NCI-H524 treated with DMSO at 0.1 percent for 48 hours (cell line): ENCODE measurements around the gene EMB.
"Not testable (repeated sequence)": the region's sequence is repeated elsewhere in the genome, so short reads cannot be mapped to it uniquely, and the experiment has no call there.

Experiments
- DNase-seq: peaks from one replicate; lab custom pipeline; 2025; lab: John Stamatoyannopoulos, UW

The EMB gene

DNA sequence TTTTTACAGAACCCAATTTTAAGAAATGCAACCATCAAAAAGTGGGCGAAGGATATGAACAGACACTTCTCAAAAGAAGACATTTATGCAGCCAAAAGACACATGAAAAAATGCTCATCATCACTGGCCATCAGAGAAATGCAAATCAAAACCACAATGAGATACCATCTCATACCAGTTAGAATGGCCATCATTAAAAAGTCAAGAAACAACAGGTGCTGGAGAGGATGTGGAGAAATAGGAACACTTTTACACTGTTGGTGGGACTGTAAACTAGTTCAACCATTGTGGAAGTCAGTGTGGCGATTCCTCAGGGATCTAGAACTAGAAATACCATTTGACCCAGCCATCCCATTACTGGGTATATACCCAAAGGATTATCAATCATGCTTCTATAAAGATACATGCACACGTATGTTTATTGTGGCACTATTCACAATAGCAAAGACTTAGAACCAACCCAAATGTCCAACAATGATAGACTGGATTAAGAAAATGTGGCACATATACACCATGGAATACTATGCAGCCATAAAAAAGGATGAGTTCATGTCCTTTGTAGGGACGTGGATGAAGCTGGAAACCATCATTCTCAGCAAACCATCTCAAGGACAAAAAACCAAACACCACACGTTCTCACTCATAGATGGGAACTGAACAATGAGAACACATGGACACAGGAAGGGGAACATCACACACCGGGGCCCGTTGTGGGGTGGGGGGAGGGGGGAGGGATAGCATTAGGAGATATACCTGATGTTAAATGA, 19.7 kb downstream of the EMB start:
- DNase-seq: not testable (repeated sequence)

DNA sequence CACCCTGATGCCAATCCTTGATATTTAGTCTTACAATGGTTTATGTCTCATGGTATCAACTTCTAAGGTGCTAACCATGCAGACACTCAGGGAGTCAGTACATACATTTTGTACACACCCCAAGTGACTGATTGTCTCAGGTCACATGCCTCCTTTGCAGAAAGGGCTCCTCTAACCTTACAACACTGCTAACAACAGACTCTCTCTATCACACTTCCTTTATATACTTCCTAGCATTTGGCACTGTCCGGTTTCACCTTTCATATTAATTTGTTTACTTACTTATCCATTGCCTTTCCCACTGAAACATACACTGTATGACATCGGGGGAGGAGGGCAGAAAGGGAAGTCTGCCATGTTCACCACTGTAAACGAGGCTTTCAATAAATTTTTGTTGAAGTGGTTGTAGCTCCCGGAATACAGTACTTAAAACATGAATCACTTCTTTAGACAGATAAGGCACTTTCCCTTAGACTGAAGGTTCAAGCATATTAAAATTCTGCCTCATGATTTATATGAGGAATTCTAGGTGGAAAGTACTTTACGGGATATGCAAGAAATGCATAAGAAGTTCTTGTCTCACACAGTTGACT, 20.6 kb downstream of the EMB start:
- no peak for DNase-seq

DNA sequence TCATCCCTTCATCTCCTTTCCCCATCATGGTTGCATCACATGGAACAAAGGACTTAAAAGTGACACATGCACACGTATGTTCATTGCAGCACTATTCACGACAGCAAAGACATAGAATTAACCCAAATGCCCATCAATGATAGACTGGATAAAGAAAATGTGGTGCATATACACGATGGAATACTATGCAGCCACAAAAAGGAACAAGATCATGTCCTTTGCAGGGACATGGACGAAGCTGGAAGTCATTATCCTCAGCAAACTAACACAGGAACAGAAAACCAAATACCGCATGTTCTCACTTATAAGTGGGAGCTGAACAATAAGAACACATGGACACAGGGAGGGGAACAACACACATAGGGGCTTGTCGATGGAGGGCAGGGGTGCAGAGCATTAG, 21.4 kb downstream of the EMB start:
- DNase-seq: not testable (repeated sequence)

DNA sequence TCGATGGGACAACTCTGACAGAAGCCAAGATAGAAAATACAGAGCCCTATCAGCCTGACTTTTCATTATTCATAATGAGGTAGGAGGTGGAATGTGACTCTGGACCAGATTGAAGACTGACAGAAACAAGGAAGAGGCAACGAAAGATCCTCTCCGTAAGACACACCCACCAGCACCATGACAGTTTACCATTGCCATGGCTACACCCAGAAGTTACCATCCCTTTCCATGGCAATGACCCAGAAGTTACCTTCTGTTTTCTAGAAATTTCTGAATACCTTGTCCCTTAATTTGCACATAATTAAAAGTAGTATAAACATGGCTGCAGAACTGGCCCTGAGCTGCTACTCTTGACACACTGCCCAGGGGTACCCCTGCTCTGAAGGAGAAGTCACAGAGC, 24.5 kb downstream of the EMB start:
- DNase-seq: not testable (repeated sequence)

DNA sequence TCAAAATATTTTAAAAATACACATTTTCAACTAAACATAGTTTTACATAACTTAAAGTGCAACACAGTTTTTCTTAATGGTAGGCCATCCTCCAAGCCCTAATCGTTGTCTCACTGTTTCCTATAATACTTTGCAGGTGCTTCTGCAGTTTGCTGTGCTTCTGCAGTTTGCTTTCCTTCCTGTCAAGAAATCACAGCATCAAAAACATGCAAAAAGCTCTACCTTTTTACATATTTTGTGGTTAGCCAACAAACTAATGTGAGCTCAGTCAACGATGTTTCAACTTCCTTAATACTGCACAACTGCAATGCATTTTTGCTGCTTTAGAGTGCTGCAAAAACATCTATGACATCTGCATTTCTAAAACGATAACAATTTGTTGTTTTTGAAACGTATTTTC, 25.2 kb downstream of the EMB start:
- DNase-seq: no peak

DNA sequence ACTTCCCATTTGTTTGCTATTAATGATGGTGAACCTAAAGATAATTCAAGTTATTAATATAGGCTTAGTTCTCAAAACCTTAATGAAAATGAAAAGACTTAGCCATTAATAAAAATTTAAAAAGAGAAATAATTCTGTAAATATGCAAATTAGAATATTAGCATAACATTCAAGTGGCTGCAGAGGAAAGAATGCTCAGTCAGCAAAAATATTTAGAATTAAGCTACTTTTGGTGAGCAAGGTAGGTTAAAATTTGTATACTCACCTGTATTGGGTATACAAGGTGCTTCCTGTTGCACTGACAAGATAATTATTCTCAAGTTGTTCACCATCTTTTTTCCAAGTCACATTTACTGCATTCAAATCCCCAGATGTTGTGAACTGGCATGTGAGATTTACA, 30.2 kb downstream of the EMB start:
- DNase-seq: not testable (repeated sequence)

DNA sequence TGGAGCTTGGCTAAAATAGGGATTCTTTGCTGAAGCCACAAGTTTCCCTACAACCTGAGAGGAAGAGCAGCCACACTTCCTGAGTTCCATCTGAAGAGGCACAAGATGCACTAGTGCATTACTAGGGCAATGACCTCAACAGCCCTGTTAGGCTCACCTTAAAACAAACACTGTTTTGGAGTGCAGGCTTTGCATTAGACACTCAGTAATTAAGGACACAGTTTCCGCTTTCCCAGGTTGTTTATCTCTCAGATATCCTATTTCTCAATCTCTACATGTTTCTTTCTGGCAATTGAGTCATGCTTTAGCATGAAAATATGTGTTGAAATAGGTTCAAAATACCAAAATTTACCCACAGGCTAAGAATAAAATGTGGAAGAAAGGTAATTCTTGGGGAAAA, 34.2 kb downstream of the EMB start:
- no peak for DNase-seq

DNA sequence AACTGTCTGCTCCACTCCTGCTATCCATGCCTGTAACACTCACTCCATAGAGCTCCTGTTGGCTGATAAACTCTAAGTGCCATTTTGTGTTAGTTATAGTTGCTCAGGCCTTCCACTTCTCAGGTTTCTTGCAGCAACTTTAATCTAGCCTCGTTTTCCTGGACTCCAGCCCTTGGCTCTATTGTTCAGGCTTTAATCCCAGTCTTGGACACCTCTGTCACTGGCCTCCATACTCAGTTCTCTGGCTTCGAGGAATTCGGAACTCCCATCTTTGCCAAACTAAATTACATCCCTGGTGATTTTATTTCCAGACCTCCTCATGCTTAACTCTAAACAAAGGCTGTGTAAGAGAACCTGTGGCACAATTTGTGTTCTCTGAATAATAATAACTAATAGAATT, 39.8 kb downstream of the EMB start:
- DNase-seq: no peak

DNA sequence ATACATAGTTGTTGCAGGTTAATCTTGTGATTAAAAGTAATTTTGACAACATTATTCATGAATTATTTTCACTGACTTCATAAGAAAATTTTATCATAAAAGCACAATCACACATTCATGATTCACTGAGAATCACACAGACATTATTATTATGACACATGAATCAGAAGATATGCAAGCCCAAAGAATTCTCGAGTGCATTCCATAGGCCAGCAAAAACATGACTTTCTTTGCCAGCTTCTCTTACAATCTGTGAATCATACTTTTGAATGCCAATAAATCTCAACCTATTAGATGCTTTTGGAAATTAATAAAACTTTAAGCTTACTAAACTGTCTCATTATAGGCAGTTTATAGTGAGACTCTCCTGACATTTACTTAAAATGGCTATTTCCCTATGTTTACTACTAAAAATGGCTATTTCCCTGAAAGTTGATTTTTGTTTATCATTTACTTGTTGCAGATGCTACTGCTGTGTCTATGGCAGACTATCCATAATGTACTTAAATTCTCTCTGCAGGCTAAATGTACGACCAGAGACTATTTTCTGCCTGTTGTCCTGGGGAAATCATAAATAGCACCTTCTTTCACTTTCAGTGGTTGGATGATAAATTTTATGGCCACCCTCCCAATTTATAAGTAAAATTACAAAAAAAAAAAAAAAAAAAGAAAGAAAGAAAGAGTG, 47.0 kb downstream of the EMB start:
- DNase-seq: not testable (repeated sequence)

DNA sequence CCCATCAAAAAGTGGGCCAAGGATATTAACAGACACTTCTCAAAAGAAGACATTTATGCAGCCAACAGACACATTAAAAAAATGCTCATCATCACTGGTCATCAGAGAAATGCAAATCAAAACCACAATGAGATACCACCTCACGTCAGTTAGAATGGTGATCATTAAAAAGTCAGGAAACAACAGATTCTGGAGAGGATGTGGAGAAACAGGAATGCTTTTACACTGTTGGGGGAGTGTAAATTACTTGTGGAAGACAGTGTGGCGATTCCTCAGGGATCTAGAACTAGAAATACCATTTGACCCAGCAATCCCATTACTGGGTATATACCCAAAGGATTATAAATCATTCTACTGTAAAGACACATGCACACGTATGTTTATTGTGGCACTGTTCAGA, 48.8 kb downstream of the EMB start:
- not testable (repeated sequence) for DNase-seq

DNA sequence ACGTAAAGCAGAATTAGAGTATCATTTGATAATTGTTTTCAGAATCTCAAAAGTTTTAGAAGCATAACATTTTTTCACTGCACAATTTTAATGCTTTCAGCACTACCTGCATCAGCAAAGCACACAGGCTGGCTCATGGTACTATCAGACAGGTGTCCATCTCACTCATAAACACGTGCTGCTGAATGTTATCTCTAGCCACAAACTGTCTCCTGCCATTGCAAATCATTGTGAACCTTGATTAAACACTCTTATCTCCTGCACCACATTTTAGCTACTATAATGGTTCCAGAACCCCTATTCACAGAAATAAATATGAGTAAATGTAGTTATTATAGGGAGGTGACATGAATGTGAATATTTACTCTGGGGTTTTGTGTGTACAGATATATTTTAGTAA, 56.7 kb downstream of the EMB start:
- not testable (repeated sequence) for DNase-seq

DNA sequence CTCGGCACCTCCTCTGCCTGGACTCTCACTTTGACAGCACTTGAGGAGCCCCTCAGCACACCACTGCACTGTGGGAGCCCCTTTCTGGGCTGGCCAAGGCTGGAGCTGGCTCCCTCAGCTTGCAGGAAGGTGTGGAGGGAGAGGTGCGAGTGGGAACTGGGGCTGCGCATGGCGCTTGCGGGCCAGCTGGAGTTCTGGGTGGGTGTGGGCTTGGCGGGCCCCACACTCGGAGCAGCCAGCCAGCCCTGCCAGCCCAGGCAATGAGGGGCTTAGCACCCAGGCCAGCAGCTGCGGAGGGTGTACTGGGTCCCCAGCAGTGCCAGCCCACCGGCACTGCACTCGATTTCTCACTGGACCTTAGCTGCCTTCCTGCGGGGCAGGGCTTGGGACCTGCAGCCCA, 64.4 kb downstream of the EMB start:
- not testable (repeated sequence) for DNase-seq

DNA sequence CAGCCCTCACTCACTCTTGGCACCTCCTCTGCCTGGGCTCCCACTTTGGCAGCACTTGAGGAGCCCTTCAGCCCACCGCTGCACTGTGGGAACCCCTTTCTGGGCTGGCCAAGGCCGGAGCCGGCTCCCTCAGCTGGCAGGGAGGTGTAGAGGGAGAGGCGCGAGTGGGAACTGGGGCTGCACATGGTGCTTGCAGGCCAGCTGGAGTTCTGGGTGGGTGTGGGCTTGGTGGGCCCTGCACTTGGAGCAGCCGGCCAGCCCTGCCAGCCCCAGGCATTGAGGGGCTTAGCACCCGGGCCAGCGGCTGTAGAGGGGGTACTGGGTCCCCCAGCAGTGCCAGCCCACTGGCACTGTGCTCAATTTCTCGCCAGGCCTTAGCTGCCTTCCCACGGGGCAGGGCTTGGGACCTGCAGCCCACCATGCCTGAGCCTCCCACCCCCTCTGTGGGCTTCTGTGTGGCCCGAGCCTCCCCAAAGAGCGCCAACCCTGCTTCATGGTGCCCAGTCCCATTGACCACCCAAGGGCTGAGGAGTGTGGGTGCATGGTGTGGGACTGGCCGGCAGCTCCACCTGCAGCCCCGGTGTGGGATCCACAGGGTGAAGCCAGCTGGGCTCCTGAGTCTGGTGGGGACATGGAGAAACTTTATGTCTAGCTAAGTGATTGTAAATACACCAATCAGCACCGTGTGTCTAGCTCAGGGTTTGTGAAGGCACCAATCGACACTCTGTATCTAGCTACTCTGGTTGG, 71.6 kb downstream of the EMB start:
- not testable (repeated sequence) for DNase-seq

DNA sequence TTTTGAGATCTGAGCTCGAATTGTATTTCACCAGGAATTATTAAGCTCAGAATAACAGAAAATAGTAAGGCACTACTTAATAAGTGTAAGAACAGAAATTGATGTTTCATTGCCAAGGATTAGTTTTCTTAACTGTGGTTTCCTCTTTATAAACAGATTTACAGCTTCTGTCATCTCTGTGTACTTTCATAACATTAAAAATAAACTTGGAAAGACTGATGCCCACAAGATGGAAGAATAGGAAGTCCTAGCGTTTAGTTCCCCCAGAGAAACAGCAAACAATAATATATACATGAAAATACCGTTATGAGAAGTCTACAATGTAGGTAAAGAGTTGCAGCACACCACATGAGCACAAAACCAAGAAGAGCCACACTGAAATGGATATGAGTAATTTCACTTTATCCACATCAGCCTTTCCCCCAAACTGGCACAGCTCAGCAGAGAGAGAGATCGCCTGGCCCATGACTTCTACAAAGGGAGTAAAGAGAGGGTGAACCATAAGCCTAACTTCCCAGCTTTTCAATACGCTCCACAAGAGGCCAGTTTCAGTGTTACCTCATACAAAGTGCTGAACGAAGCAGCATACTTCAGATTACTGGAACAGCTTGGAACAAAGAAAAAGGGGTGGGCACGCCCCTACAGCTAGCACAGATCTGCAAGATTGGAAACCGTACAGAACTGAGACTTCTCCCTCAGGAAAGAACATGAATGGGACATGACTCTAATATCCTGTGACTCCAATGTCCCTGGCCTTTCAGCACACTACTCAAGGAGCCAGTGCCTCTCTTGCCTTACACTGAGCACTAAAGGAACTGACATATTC, 75.4 kb downstream of the EMB start:
- no peak for DNase-seq

DNA sequence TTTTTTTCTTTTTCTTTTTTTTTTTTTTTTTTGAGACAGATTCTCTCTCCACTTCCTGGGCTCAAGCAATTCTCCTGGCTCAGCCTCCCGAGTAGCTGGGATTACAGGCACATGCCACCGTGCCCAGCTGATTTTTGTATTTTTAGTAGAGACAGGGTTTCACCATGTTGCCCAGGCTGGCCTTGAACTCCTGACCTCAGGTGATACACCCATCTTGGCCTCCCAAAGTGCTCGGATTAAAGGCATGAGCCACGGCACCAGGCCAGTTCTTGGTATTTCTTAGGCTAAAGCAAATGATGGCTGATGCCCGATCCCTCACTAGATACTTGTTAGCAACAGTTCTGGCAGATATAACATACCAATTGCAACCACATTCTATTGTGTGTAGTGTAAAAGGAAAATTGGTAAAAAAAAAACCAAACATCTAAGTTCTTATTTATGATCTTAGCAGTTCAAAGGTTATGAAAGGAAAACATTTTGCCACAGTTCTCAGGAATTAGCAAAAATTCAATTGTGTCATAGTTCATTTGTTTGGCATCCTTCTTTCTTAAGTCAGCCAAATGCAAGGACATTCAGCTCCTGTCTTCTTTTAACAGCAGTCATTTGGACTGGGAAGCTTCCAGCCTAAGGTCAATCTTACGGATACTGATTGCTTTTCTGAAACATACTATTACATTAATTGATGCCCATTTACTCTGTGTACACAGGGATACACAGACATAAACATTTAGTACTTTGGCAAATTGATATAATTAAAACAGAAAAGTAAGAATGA, 76.4 kb downstream of the EMB start:
- not testable (repeated sequence) for DNase-seq

DNA sequence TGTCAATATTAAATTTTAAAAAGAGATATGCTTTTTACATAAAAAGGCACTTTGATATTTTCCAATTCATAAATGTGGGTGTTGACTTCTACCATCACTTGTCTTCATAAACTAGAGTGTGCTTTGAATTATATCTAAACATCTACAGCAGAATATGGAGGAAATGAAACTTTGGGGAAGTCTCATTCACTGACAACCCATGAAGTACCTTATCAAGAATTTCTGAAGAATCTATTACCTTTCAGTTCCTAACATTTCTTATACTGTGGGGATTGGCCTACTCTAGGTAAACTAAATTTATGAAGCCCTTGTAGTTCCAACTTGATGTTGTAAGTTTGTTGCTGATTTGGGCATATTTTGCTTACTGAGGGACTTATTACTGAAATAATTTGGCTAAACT, 81.9 kb downstream of the EMB start:
- no peak for DNase-seq

DNA sequence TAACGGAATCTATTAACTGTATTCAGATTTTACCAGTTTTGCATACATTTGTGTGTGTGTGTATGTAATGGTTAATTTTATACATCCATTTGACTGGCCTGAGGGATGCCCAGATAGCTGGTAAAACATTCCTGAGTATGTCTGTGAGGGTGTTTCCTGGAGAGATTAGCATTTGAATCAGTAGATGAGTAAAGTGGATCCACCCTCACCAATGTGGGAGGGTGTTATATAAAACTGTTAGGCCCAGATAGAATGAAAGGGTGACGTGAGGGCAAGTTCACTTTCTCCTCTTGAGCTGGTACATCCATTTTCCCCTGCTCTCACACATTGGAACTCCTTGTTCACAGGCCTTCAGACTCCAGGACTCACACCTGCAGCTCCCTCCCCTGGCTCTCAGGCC, 88.7 kb downstream of the EMB start:
- DNase-seq: no peak
